ENCODE measurements around the gene PIH1D1. TPM values are rescaled to one million over a fixed set of nuclear protein-coding genes. Genes with fewer than 3 reads are reported as not detected.
A peak's percentile ranks its signal among the peaks of the same experiment; 100 is the strongest.

Gene PIH1D1
- total RNA-seq, 6 experiments from 2014 or later, result 37.4 to 57.7 (median 43.4) TPM

- peak overlapping the region; percentile 71 to 83 (median 79) for H3K4me3 ChIP-seq
- H3K27me3 ChIP-seq, result no peaks in the 10 kb centered on the region
- intact Hi-C loops (cut with DNase I), result no loop called here
- ATAC-seq, result peak in 1 of 4 donors; percentile 5
- peak; percentile 36 for TF ChIP-seq POLR2A (IDR thresholded peaks at IDR 0.05)
- TF ChIP-seq, protein P1, sequence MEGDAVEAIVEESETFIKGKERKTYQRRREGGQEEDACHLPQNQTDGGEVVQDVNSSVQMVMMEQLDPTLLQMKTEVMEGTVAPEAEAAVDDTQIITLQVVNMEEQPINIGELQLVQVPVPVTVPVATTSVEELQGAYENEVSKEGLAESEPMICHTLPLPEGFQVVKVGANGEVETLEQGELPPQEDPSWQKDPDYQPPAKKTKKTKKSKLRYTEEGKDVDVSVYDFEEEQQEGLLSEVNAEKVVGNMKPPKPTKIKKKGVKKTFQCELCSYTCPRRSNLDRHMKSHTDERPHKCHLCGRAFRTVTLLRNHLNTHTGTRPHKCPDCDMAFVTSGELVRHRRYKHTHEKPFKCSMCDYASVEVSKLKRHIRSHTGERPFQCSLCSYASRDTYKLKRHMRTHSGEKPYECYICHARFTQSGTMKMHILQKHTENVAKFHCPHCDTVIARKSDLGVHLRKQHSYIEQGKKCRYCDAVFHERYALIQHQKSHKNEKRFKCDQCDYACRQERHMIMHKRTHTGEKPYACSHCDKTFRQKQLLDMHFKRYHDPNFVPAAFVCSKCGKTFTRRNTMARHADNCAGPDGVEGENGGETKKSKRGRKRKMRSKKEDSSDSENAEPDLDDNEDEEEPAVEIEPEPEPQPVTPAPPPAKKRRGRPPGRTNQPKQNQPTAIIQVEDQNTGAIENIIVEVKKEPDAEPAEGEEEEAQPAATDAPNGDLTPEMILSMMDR (IDR thresholded peaks at IDR 0.05), result no peak
- peaks cover 2 to 38% (median 19%) of the 10 kb centered on the region in 4 donors for H3K36me3 ChIP-seq
- no peaks in the 10 kb centered on the region for H3K9me3 ChIP-seq
- 20% methylated on average over 15 of the region's 22 CpGs for WGBS (ENCODE audit: insufficient coverage, low coverage, low lambda C conversion rate, missing lambda C conversion rate)
- H3K27ac ChIP-seq, result peak overlapping the region; percentile 60 to 91 (median 84)
- peak in 1 of 3 donors; percentile 65 for DNase-seq
- H3K4me1 ChIP-seq, result peaks cover 0 to 15% (median 10%) of the 10 kb centered on the region in 4 donors
These were observed 45.6 kb upstream of the PIH1D1 start for GRCh38 chr19:49497047-49497788.

DNA sequence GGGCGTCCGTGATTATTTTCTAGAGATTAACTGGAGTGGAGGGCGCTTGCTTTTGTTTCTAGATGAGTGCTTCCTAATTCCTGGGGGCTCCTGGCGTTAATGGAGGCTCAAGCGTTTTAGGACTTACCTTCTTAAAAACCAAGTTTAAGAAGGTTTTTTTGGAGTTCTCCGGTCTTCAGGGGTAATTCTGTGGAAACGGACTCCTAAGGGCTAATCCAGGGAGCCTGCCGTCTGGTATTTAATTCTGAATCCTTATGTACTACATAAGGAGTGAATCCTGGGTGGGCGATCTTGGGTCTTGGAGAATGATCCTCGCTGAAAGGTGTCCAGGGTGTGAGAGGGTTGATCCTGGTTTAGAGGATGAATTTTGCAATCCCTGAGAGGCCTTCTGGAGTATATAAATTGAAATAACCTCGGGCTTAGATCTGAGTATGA, 45.0 kb upstream of the PIH1D1 start:
- H3K36me3 ChIP-seq, result peaks cover 9 to 45% (median 26%) of the 10 kb centered on the region in 4 donors
- 0% methylated on average over 9 of the region's 11 CpGs for WGBS (ENCODE audit: insufficient coverage, low coverage, low lambda C conversion rate, missing lambda C conversion rate)
- ATAC-seq (no peak), DNase-seq (no peak)
- H3K4me1 ChIP-seq, result peaks cover 0 to 15% (median 10%) of the 10 kb centered on the region in 4 donors
- H3K27ac ChIP-seq, result peak overlapping the region; percentile 60 to 91 (median 84)
- TF ChIP-seq, protein P1 (IDR thresholded peaks at IDR 0.05), result no peak
- TF ChIP-seq POLR2A (IDR thresholded peaks at IDR 0.05), result no peak
- no peaks in the 10 kb centered on the region for H3K27me3 ChIP-seq
- no peaks in the 10 kb centered on the region for H3K9me3 ChIP-seq
- intact Hi-C loops (cut with DNase I), result no loop called here
- H3K4me3 ChIP-seq, result peak overlapping the region; percentile 71 to 83 (median 79)

DNA sequence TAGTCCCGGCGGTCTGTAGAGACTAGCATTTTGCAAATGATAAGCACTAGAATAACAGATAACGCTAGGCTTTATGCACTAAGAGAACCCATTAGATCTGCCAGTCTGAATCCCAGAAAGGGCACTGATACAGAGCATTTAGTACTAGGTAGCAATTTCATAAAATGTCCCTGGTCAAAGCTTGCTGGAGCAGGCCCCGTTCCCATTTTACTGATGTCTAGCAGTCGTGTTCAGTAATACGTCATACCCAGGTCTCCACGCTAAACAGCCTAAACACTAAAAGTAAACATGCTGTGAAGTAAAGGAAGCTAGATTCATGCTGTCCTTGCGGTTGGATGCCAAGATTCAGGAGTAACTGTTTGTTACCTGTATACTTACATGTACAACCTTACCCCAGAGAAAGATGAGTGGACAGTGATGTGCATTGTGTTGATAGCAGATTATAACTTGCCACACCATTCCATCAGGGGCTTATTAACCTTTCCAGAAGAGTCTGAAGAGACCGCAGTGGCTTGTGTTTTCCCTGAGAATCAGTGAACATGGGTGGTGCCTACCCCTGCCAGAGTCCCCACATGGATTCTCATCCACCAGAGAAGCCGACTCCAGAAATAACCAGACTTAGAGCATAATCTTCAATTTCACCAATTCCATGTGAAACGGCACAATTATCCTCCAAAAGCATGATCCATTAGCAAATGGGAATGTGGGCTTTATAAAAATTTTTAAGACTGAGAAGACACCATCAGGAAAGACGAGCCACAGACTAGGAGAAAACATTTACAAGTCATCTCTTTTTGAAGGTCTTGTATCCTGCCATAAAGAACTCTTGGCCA, 41.2 kb upstream of the PIH1D1 start:
- H3K36me3 ChIP-seq, result peaks cover 15 to 45% (median 31%) of the 10 kb centered on the region in 4 donors
- DNase-seq (no peak), ATAC-seq (no peak)
- 70% methylated on average over 8 of the region's 12 CpGs for WGBS (ENCODE audit: insufficient coverage, low coverage, low lambda C conversion rate, missing lambda C conversion rate)
- intact Hi-C loops (cut with DNase I), result no loop called here
- no peak for TF ChIP-seq POLR2A (IDR thresholded peaks at IDR 0.05)
- TF ChIP-seq, protein P1 (IDR thresholded peaks at IDR 0.05), result no peak
- H3K4me1 ChIP-seq, result peaks cover 0 to 19% (median 11%) of the 10 kb centered on the region in 4 donors
- H3K27ac ChIP-seq, result no peak overlapping the region
- no peaks in the 10 kb centered on the region for H3K9me3 ChIP-seq
- no peaks in the 10 kb centered on the region for H3K27me3 ChIP-seq
- H3K4me3 ChIP-seq, result no peak overlapping the region

DNA sequence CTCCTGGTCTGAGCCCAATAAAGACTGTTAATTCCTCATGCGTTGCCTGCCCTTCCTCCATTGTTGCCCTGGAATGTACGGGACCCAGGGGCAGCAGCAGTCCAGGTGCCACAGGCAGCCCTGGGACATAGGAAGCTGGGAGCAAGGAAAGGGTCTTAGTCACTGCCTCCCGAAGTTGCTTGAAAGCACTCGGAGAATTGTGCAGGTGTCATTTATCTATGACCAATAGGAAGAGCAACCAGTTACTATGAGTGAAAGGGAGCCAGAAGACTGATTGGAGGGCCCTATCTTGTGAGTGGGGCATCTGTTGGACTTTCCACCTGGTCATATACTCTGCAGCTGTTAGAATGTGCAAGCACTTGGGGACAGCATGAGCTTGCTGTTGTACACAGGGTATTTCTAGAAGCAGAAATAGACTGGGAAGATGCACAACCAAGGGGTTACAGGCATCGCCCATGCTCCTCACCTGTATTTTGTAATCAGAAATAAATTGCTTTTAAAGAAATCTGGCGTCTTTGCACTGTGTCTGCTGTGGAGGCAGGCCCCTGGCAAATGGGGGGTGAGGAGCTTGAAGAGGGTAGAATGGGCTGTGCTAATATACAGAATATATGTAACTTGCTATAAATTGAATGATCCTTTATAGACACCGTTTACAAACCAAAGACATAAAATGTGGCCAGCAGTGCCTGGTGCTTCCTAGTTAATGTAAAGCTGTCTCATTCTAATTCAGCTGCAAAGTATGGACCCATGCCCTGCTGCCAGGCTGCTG, 40.4 kb upstream of the PIH1D1 start:
- no peaks in the 10 kb centered on the region for H3K27me3 ChIP-seq
- H3K9me3 ChIP-seq, result no peaks in the 10 kb centered on the region
- H3K27ac ChIP-seq, result no peak overlapping the region
- H3K36me3 ChIP-seq, result peaks cover 15 to 40% (median 27%) of the 10 kb centered on the region in 4 donors
- intact Hi-C loops (cut with DNase I), result no loop called here
- DNase-seq, result no peak
- ATAC-seq, result no peak
- WGBS (ENCODE audit: insufficient coverage, low coverage, low lambda C conversion rate, missing lambda C conversion rate), result 65% methylated on average over 6 of the region's 7 CpGs
- no peak overlapping the region for H3K4me3 ChIP-seq
- peaks cover 0 to 14% (median 5%) of the 10 kb centered on the region in 4 donors for H3K4me1 ChIP-seq
- no peak for TF ChIP-seq POLR2A (IDR thresholded peaks at IDR 0.05)
- TF ChIP-seq, protein P1 (IDR thresholded peaks at IDR 0.05), result no peak

Measured in right lobe of liver (tissue), 6 donors.